Muscle layer of colon (tissue), 2 donors: ENCODE measurements around the gene ARPC5.

Experiments
- H3K27ac ChIP-seq: one replicate; pipeline ENCODE4 v1.7.0; 2013; ENCODE audit warnings: low read depth, mild to moderate bottlenecking, low read length, moderate library complexity
- H3K27me3 ChIP-seq, 2 donors: one replicate each; pipeline ENCODE4 v1.7.0; 2013; ENCODE audit warnings: low read length in 2 of 2, mild to moderate bottlenecking in 2 of 2; ENCODE audit not compliant: insufficient read depth in 2 of 2, control insufficient read depth in 1 of 2
- H3K36me3 ChIP-seq: one replicate; pipeline ENCODE4 v1.7.0; 2013; ENCODE audit warnings: mild to moderate bottlenecking, low read length; ENCODE audit not compliant: insufficient read depth
- H3K4me1 ChIP-seq: one replicate; pipeline ENCODE4 v1.7.0; 2013; ENCODE audit warnings: mild to moderate bottlenecking, low read length; ENCODE audit not compliant: insufficient read depth
- H3K4me3 ChIP-seq, 2 donors: one replicate each; pipeline ENCODE4 v1.7.0; 2013; ENCODE audit warnings: low read length in 2 of 2, low read depth in 1 of 2, mild to moderate bottlenecking in 1 of 2, moderate library complexity in 1 of 2
- H3K9ac ChIP-seq: one replicate; pipeline ENCODE4 v1.7.0; 2013; ENCODE audit warnings: low read length
- H3K9me3 ChIP-seq: one replicate; pipeline ENCODE4 v1.7.0; 2013; ENCODE audit warnings: mild to moderate bottlenecking, low read length
- donor health status: abdominal sarcoma.
- donor health status: Adenocarcinoma of cecum.

The ARPC5 gene

GRCh38 chr1:183607322-183607980 is 28.1 kb downstream of the ARPC5 start:
- no peaks in the 10 kb centered on the region for H3K9me3 ChIP-seq
- H3K36me3 ChIP-seq, result no peaks in the 10 kb centered on the region
- no peak overlapping the region for H3K9ac ChIP-seq
- peaks cover 22% of the 10 kb centered on the region for H3K4me1 ChIP-seq
- H3K27me3 ChIP-seq, result no peaks in the 10 kb centered on the region
- H3K4me3 ChIP-seq, result no peak overlapping the region
- H3K27ac ChIP-seq, result no peak overlapping the region

GRCh38 chr1:183605904-183606303 is 29.7 kb downstream of the ARPC5 start:
- Histone ChIP-seq H3K9ac (no peak overlapping the region), H3K4me3 (no peak overlapping the region), H3K27me3 (no peaks in the 10 kb centered on the region), H3K27ac (no peak overlapping the region), H3K36me3 (no peaks in the 10 kb centered on the region), H3K4me1 (peaks cover 22% of the 10 kb centered on the region), H3K9me3 (no peaks in the 10 kb centered on the region)

GRCh38 chr1:183604815-183605214 is 30.8 kb downstream of the ARPC5 start:
- H3K27ac ChIP-seq, result no peak overlapping the region
- no peaks in the 10 kb centered on the region for H3K36me3 ChIP-seq
- no peaks in the 10 kb centered on the region for H3K27me3 ChIP-seq
- H3K9ac ChIP-seq, result no peak overlapping the region
- no peaks in the 10 kb centered on the region for H3K9me3 ChIP-seq
- H3K4me1 ChIP-seq, result peaks cover 20% of the 10 kb centered on the region
- H3K4me3 ChIP-seq, result no peak overlapping the region

GRCh38 chr1:183604038-183604808 is 31.4 kb downstream of the ARPC5 start:
- Histone ChIP-seq H3K36me3 (no peaks in the 10 kb centered on the region), H3K9ac (no peak overlapping the region), H3K27me3 (no peaks in the 10 kb centered on the region), H3K9me3 (no peaks in the 10 kb centered on the region), H3K4me3 (no peak overlapping the region), H3K27ac (no peak overlapping the region), H3K4me1 (peaks cover 14% of the 10 kb centered on the region)

GRCh38 chr1:183602510-183602909 is 33.1 kb downstream of the ARPC5 start:
- H3K9ac ChIP-seq, result no peak overlapping the region
- H3K4me3 ChIP-seq, result no peak overlapping the region

GRCh38 chr1:183600634-183601033 is 34.9 kb downstream of the ARPC5 start:
- Histone ChIP-seq H3K4me3 (no peak overlapping the region), H3K4me1 (peaks cover 32% of the 10 kb centered on the region), H3K27ac (no peak overlapping the region), H3K9me3 (no peaks in the 10 kb centered on the region), H3K9ac (no peak overlapping the region), H3K36me3 (no peaks in the 10 kb centered on the region), H3K27me3 (no peaks in the 10 kb centered on the region)

More at GRCh38 chr1:183602510-183602909, 33.1 kb downstream of the ARPC5 start:
- H3K27me3 ChIP-seq, result no peaks in the 10 kb centered on the region
- no peaks in the 10 kb centered on the region for H3K36me3 ChIP-seq
- no peak overlapping the region for H3K27ac ChIP-seq
- H3K4me1 ChIP-seq, result peaks cover 22% of the 10 kb centered on the region
- H3K9me3 ChIP-seq, result no peaks in the 10 kb centered on the region

GRCh38 chr1:183600136-183600535 is 35.4 kb downstream of the ARPC5 start:
- Histone ChIP-seq H3K36me3 (no peaks in the 10 kb centered on the region), H3K4me1 (peaks cover 32% of the 10 kb centered on the region), H3K9ac (no peak overlapping the region), H3K27ac (no peak overlapping the region), H3K4me3 (no peak overlapping the region), H3K27me3 (no peaks in the 10 kb centered on the region), H3K9me3 (no peaks in the 10 kb centered on the region)

- peak overlapping the region; percentile 84 for H3K27ac ChIP-seq
- no peaks in the 10 kb centered on the region for H3K36me3 ChIP-seq
- peak overlapping the region in 1 of 2 donors; percentile 20 for H3K4me3 ChIP-seq
- H3K27me3 ChIP-seq, result no peaks in the 10 kb centered on the region
- H3K4me1 ChIP-seq, result peaks cover 32% of the 10 kb centered on the region
- H3K9ac ChIP-seq, result no peak overlapping the region
- H3K9me3 ChIP-seq, result no peaks in the 10 kb centered on the region
Observed at GRCh38 chr1:183598386-183598785, 37.2 kb downstream of the ARPC5 start.

- Histone ChIP-seq H3K9me3 (no peaks in the 10 kb centered on the region), H3K27me3 (no peaks in the 10 kb centered on the region), H3K4me1 (peaks cover 32% of the 10 kb centered on the region), H3K9ac (no peak overlapping the region), H3K27ac (peak overlapping the region; percentile 84), H3K36me3 (no peaks in the 10 kb centered on the region), H3K4me3 (peak overlapping the region in 1 of 2 donors; percentile 20)
Observed at GRCh38 chr1:183597656-183598347, 37.8 kb downstream of the ARPC5 start.

GRCh38 chr1:183596500-183596899 is 39.1 kb downstream of the ARPC5 start:
- Histone ChIP-seq H3K9me3 (no peaks in the 10 kb centered on the region), H3K27ac (no peak overlapping the region), H3K4me3 (no peak overlapping the region), H3K9ac (no peak overlapping the region), H3K36me3 (no peaks in the 10 kb centered on the region), H3K4me1 (peaks cover 32% of the 10 kb centered on the region), H3K27me3 (no peaks in the 10 kb centered on the region)

GRCh38 chr1:183595537-183595936 is 40.0 kb downstream of the ARPC5 start:
- H3K27ac ChIP-seq, result no peak overlapping the region
- peaks cover 32% of the 10 kb centered on the region for H3K4me1 ChIP-seq
- no peak overlapping the region for H3K4me3 ChIP-seq
- H3K27me3 ChIP-seq, result no peaks in the 10 kb centered on the region
- H3K9me3 ChIP-seq, result no peaks in the 10 kb centered on the region
- no peak overlapping the region for H3K9ac ChIP-seq
- H3K36me3 ChIP-seq, result no peaks in the 10 kb centered on the region
